Mononuclear cell (primary cell): ENCODE measurements around the gene PRDX3. TPM values are rescaled to one million over a fixed set of nuclear protein-coding genes. Genes with fewer than 3 reads are reported as not detected.

ENCODE experiments used
- H3K27me3 ChIP-seq: 2 replicates; pipeline ENCODE4 v1.6.0; 2011; ENCODE audit warnings: low read length, control low read depth; ENCODE audit not compliant: insufficient read depth
- H3K4me1 ChIP-seq: 2 replicates; pipeline ENCODE4 v1.5.1; 2011; ENCODE audit warnings: mild to moderate bottlenecking, low read length, control low read depth; ENCODE audit not compliant: insufficient read depth
- H3K4me3 ChIP-seq: 2 replicates; pipeline ENCODE4 v1.5.1; 2011; ENCODE audit warnings: mild to moderate bottlenecking, low read length, moderate library complexity
- H3K9me3 ChIP-seq: 2 replicates; pipeline ENCODE4 v1.5.1; 2011; ENCODE audit warnings: low read depth, mild to moderate bottlenecking, control low read depth, low read length
- total RNA-seq: library from RNA; depleted of rRNA; stranded (reverse); fragments of >200 nt; gene quantifications from one replicate; pipeline ENCODE4 v1.2.3, GENCODE V29; 2012

The PRDX3 gene
- total RNA-seq, 1 donor = 28.8 TPM

- Histone ChIP-seq H3K4me3 (no peak overlapping the region), H3K9me3 (no peaks in the 10 kb centered on the region), H3K4me1 (peaks cover 65% of the 10 kb centered on the region), H3K27me3 (no peaks in the 10 kb centered on the region)
These were observed 31.2 kb upstream of the PRDX3 start for GRCh38 chr10:119209736-119210355.

- peaks cover 61% of the 10 kb centered on the region for H3K4me1 ChIP-seq
- no peaks in the 10 kb centered on the region for H3K27me3 ChIP-seq
These were observed 30.6 kb upstream of the PRDX3 start for GRCh38 chr10:119209035-119209735.

GRCh38 chr10:119208553-119208940 lies 29.9 kb upstream of the PRDX3 start:
- Histone ChIP-seq H3K9me3 (no peaks in the 10 kb centered on the region), H3K27me3 (no peaks in the 10 kb centered on the region), H3K4me1 (peaks cover 54% of the 10 kb centered on the region), H3K4me3 (peak overlapping the region; percentile 73)

More at GRCh38 chr10:119209035-119209735, 30.6 kb upstream of the PRDX3 start:
- no peaks in the 10 kb centered on the region for H3K9me3 ChIP-seq
- H3K4me3 ChIP-seq = peak overlapping the region; percentile 73

- Histone ChIP-seq H3K27me3 (no peaks in the 10 kb centered on the region), H3K4me3 (peak overlapping the region; percentile 73), H3K9me3 (no peaks in the 10 kb centered on the region), H3K4me1 (peaks cover 48% of the 10 kb centered on the region)
These were observed 29.3 kb upstream of the PRDX3 start for GRCh38 chr10:119207713-119208552.

- no peaks in the 10 kb centered on the region for H3K9me3 ChIP-seq
- peak within 1 kb of the TSS; percentile 73 for H3K4me3 ChIP-seq
- H3K4me1 ChIP-seq = peaks cover 42% of the 10 kb centered on the region
- H3K27me3 ChIP-seq = no peaks in the 10 kb centered on the region
These were observed 28.7 kb upstream of the PRDX3 start, which contains the start of gene GRK5 for GRCh38 chr10:119207366-119207666. Gene GRK5, plus strand, starts transcription at chr10:119207571. Its CDS starts 347 bp downstream, at chr10:119207918.

- no peaks in the 10 kb centered on the region for H3K9me3 ChIP-seq
- peak overlapping the region; percentile 73 for H3K4me3 ChIP-seq
- no peaks in the 10 kb centered on the region for H3K27me3 ChIP-seq
- peaks cover 39% of the 10 kb centered on the region for H3K4me1 ChIP-seq
These were observed 28.2 kb upstream of the PRDX3 start for GRCh38 chr10:119206603-119207365.

GRCh38 chr10:119205894-119206602 lies 27.4 kb upstream of the PRDX3 start:
- peak overlapping the region; percentile 73 for H3K4me3 ChIP-seq
- no peaks in the 10 kb centered on the region for H3K27me3 ChIP-seq
- H3K4me1 ChIP-seq = peaks cover 34% of the 10 kb centered on the region
- H3K9me3 ChIP-seq = no peaks in the 10 kb centered on the region

GRCh38 chr10:119203006-119203405 lies 24.4 kb upstream of the PRDX3 start:
- peaks cover 19% of the 10 kb centered on the region for H3K4me1 ChIP-seq
- no peaks in the 10 kb centered on the region for H3K27me3 ChIP-seq
- H3K9me3 ChIP-seq = no peaks in the 10 kb centered on the region
- H3K4me3 ChIP-seq = no peak overlapping the region

- Histone ChIP-seq H3K4me3 (no peak overlapping the region), H3K27me3 (no peaks in the 10 kb centered on the region), H3K9me3 (no peaks in the 10 kb centered on the region), H3K4me1 (peaks cover 18% of the 10 kb centered on the region)
These were observed 22.6 kb upstream of the PRDX3 start for GRCh38 chr10:119201233-119201632.

GRCh38 chr10:119199231-119199992 lies 20.8 kb upstream of the PRDX3 start:
- H3K9me3 ChIP-seq = no peaks in the 10 kb centered on the region
- H3K4me3 ChIP-seq = no peak overlapping the region
- H3K27me3 ChIP-seq = no peaks in the 10 kb centered on the region
- H3K4me1 ChIP-seq = peaks cover 11% of the 10 kb centered on the region

- Histone ChIP-seq H3K9me3 (no peaks in the 10 kb centered on the region), H3K4me3 (no peak overlapping the region), H3K27me3 (no peaks in the 10 kb centered on the region), H3K4me1 (peaks cover 11% of the 10 kb centered on the region)
These were observed 19.8 kb upstream of the PRDX3 start for GRCh38 chr10:119198438-119198837.

- Histone ChIP-seq H3K27me3 (no peaks in the 10 kb centered on the region), H3K4me3 (no peak overlapping the region), H3K9me3 (no peaks in the 10 kb centered on the region), H3K4me1 (peaks cover 11% of the 10 kb centered on the region)
These were observed 19.3 kb upstream of the PRDX3 start for GRCh38 chr10:119197921-119198320.

- Histone ChIP-seq H3K4me3 (no peak overlapping the region), H3K4me1 (peaks cover 21% of the 10 kb centered on the region), H3K9me3 (no peaks in the 10 kb centered on the region), H3K27me3 (no peaks in the 10 kb centered on the region)
These were observed 13.3 kb upstream of the PRDX3 start for GRCh38 chr10:119191881-119192280.
